H1 (cell line): ENCODE data around the gene INSYN1. TPM values are rescaled to one million over a fixed set of nuclear protein-coding genes. Genes with fewer than 3 reads are reported as not detected.

Experiments used
- JUND ChIP-seq: IDR thresholded peaks from 2 replicates; pipeline ENCODE4 v1.6.1; 2011; ENCODE audit warnings: mild to moderate bottlenecking, improper control_type of control experiment, low read length
- POU5F1 ChIP-seq: IDR thresholded peaks from 2 replicates; pipeline ENCODE4 v1.6.1; 2011; ENCODE audit warnings: low read depth, mild to moderate bottlenecking, low read length, moderate library complexity
- RFX5 ChIP-seq: IDR thresholded peaks from 2 replicates; pipeline ENCODE4 v1.6.1; 2011; ENCODE audit warnings: low read depth, low read length, improper control_type of control experiment, borderline replicate concordance
- SP2 ChIP-seq: IDR thresholded peaks from 2 replicates; pipeline ENCODE4 v1.6.1; 2012; ENCODE audit warnings: mild to moderate bottlenecking, low read length, inconsistent platforms
- TAF1 ChIP-seq: IDR thresholded peaks from 2 replicates; pipeline ENCODE4 v1.6.1; 2011; ENCODE audit warnings: mild to moderate bottlenecking, low read depth, low read length
- polyA plus RNA-seq, 7 experiments: library from polyadenylated mRNA; depleted of rRNA in 3 of 7; stranded (reverse) in 5 of 7; unstranded in 2 of 7; fragments of >200 nt in 5 of 7; fragments of 200-250 nt in 2 of 7; gene quantifications; 1 replicate in 5 of 7; 2 replicates in 1 of 7; 4 replicates in 1 of 7; pipeline versions ENCODE4 v1.2.1 to v1.2.3, GENCODE V29; 2011 to 2013; ENCODE audit warnings: missing spikeins in 2 of 7, mixed read lengths in 2 of 7
- total RNA-seq: library from RNA; stranded (reverse); fragmentation: NEBNext Ultra II Directional; extraction: Animal tissue kit (Norgen Biotek cat#: 25700); gene quantifications from 2 replicates; pipeline ENCODE4 v1.2.1, GENCODE V29; 2021
- TF ChIP-seq, protein P1 (sequence below): IDR thresholded peaks from 2 replicates; pipeline ENCODE4 v1.6.1; 2012; ENCODE audit warnings: low read length, inconsistent platforms

Gene INSYN1
- total and polyA plus RNA-seq, 2 of the 8 experiments (the other 6 are each of a cell fraction or from before 2014, with no cell fraction given) = 7.2 to 10.2 TPM

- TF ChIP-seq, protein P1, sequence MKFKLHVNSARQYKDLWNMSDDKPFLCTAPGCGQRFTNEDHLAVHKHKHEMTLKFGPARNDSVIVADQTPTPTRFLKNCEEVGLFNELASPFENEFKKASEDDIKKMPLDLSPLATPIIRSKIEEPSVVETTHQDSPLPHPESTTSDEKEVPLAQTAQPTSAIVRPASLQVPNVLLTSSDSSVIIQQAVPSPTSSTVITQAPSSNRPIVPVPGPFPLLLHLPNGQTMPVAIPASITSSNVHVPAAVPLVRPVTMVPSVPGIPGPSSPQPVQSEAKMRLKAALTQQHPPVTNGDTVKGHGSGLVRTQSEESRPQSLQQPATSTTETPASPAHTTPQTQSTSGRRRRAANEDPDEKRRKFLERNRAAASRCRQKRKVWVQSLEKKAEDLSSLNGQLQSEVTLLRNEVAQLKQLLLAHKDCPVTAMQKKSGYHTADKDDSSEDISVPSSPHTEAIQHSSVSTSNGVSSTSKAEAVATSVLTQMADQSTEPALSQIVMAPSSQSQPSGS = no peak
- TF ChIP-seq JUND (no peak), TAF1 (no peak), SP2 (no peak), RFX5 (no peak), POU5F1 (no peak)
- TF ChIP-seq, all 59 proteins: peak for 0
Observed at GRCh38 chr15:73694419-73694818, 58.7 kb downstream of the INSYN1 start (continued).
